ENCODE results near the gene MT1B. TPM values are rescaled to one million over a fixed set of nuclear protein-coding genes. Genes with fewer than 3 reads are reported as not detected.

The MT1B gene
- total and polyA plus RNA-seq, 9 of the 15 experiments (the other 6 are each of a cell fraction or from before 2014, with no cell fraction given), result not detected

- TF ChIP-seq BRCA1 (IDR thresholded peaks at IDR 0.05) (no peak), BRCA1 (CRISPR knock-in tag; IDR thresholded peaks at IDR 0.05) (no peak), GATAD2A (IDR thresholded peaks at IDR 0.05) (no peak), KLF1 (tag; IDR thresholded peaks at IDR 0.05) (no peak), THAP7 (CRISPR knock-in tag; IDR thresholded peaks at IDR 0.05) (no peak), ZNF740 (CRISPR knock-in tag; IDR thresholded peaks at IDR 0.05) (no peak), ZNF740 (tag; IDR thresholded peaks at IDR 0.05) (no peak), UBTF (IDR thresholded peaks at IDR 0.05; ENCODE audit: borderline replicate concordance in 1 of 2, low read depth in 2 of 2, low read length in 2 of 2) (no peak)
- TF ChIP-seq, protein P1, sequence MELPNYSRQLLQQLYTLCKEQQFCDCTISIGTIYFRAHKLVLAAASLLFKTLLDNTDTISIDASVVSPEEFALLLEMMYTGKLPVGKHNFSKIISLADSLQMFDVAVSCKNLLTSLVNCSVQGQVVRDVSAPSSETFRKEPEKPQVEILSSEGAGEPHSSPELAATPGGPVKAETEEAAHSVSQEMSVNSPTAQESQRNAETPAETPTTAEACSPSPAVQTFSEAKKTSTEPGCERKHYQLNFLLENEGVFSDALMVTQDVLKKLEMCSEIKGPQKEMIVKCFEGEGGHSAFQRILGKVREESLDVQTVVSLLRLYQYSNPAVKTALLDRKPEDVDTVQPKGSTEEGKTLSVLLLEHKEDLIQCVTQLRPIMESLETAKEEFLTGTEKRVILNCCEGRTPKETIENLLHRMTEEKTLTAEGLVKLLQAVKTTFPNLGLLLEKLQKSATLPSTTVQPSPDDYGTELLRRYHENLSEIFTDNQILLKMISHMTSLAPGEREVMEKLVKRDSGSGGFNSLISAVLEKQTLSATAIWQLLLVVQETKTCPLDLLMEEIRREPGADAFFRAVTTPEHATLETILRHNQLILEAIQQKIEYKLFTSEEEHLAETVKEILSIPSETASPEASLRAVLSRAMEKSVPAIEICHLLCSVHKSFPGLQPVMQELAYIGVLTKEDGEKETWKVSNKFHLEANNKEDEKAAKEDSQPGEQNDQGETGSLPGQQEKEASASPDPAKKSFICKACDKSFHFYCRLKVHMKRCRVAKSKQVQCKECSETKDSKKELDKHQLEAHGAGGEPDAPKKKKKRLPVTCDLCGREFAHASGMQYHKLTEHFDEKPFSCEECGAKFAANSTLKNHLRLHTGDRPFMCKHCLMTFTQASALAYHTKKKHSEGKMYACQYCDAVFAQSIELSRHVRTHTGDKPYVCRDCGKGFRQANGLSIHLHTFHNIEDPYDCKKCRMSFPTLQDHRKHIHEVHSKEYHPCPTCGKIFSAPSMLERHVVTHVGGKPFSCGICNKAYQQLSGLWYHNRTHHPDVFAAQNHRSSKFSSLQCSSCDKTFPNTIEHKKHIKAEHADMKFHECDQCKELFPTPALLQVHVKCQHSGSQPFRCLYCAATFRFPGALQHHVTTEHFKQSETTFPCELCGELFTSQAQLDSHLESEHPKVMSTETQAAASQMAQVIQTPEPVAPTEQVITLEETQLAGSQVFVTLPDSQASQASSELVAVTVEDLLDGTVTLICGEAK (IDR thresholded peaks at IDR 0.05), result no peak
- TF ChIP-seq, protein P1 (CRISPR knock-in tag; IDR thresholded peaks at IDR 0.05), result no peak
These were observed 17.5 kb downstream of the MT1B start, which contains the start of gene MT1H (continued) for GRCh38 chr16:56669005-56669839.
